Activated CD8-positive, alpha-beta memory T cell treated with anti-CD3 and anti-CD28 coated beads, Interleukin-2, amount 50 U/mL, for 1 hour (primary cell): ENCODE results near the gene TPRG1L.

Experiments
- DNase-seq: peaks from one replicate; pipeline ENCODE4 v3.0.0-alpha.2; 2020; ENCODE audit errors: extremely low read depth

Gene TPRG1L

GRCh38 chr1:3645247-3645646 is 20.4 kb downstream of the TPRG1L start:
- DNase-seq, result no peak

- no peak for DNase-seq
Observed at GRCh38 chr1:3645666-3646355, 21.0 kb downstream of the TPRG1L start.

GRCh38 chr1:3646596-3646995 is 21.8 kb downstream of the TPRG1L start:
- DNase-seq, result no peak

GRCh38 chr1:3649342-3650247 is 24.8 kb downstream of the TPRG1L start, which contains the start of gene WRAP73:
TSS of gene WRAP73 (minus strand) at chr1:3650103. CDS start at chr1:3649999, 104 bp downstream.
- peak; percentile 55 for DNase-seq

GRCh38 chr1:3650248-3651025 is 25.6 kb downstream of the TPRG1L start:
- no peak for DNase-seq

- DNase-seq, result no peak
Observed at GRCh38 chr1:3651026-3651929, 26.5 kb downstream of the TPRG1L start.

- no peak for DNase-seq
Observed at GRCh38 chr1:3651930-3652547, 27.2 kb downstream of the TPRG1L start, which contains the start of gene TP73. TSS of gene TP73 (plus strand) at chr1:3652516. CDS start at chr1:3682366, 29,850 bp downstream.

- no peak for DNase-seq
Observed at GRCh38 chr1:3652548-3653285, 27.9 kb downstream of the TPRG1L start.

- DNase-seq, result no peak
Observed at GRCh38 chr1:3653286-3653618, 28.4 kb downstream of the TPRG1L start.

- no peak for DNase-seq
Observed at GRCh38 chr1:3654549-3655281, 29.9 kb downstream of the TPRG1L start.

- no peak for DNase-seq
Observed at GRCh38 chr1:3656450-3657095, 31.8 kb downstream of the TPRG1L start.

GRCh38 chr1:3657096-3657475 is 32.3 kb downstream of the TPRG1L start:
- DNase-seq, result no peak

GRCh38 chr1:3657578-3658230 is 32.9 kb downstream of the TPRG1L start:
- DNase-seq, result no peak

GRCh38 chr1:3658231-3658615 is 33.4 kb downstream of the TPRG1L start:
- DNase-seq, result no peak

- DNase-seq, result no peak
Observed at GRCh38 chr1:3659093-3659492, 34.3 kb downstream of the TPRG1L start.

- DNase-seq, result no peak
Observed at GRCh38 chr1:3660704-3661103, 35.9 kb downstream of the TPRG1L start.

- DNase-seq, result no peak
Observed at GRCh38 chr1:3661631-3662030, 36.8 kb downstream of the TPRG1L start.

GRCh38 chr1:3662080-3662671 is 37.4 kb downstream of the TPRG1L start:
- no peak for DNase-seq
